ENCODE measurements around the gene PRKAA2. TPM values are rescaled to one million over a fixed set of nuclear protein-coding genes. Genes with fewer than 3 reads are reported as not detected.

The PRKAA2 gene
- total and polyA plus RNA-seq, 10 of the 15 experiments (the other 5 are each of a cell fraction or from before 2014, with no cell fraction given), result 0.01 TPM; not detected in 9

GRCh38 chr1:56631901-56632300 lies 13.2 kb upstream of the PRKAA2 start:
- CTCF ChIA-PET, result no interaction called here
- WGBS (ENCODE audit: insufficient coverage, insufficient replicate concordance, low lambda C conversion rate, missing lambda C conversion rate), result 50% methylated on average over 2 of the region's 2 CpGs
- H4K20me1 ChIP-seq (ENCODE audit: control insufficient read depth, insufficient read depth), result no peaks in the 10 kb centered on the region
- H3K4me3 ChIP-seq, result no peak overlapping the region
- H3K36me3 ChIP-seq (ENCODE audit: control insufficient read depth in 2 of 2, insufficient read depth in 2 of 2, low read length in 1 of 2), result no peaks in the 10 kb centered on the region
- H3K79me2 ChIP-seq (ENCODE audit: control insufficient read depth, insufficient read depth, low read length), result no peaks in the 10 kb centered on the region
- intact Hi-C loops (cut with micrococcal nuclease; ENCODE audit: unreplicated experiment) (no loop called here), in situ Hi-C loops (cut with MboI) (no loop called here)
- no peak overlapping the region for H3K4me2 ChIP-seq (ENCODE audit: control insufficient read depth, insufficient read depth)
- no peak overlapping the region for H2AFZ ChIP-seq (ENCODE audit: control insufficient read depth, low read depth, low read length)
- POLR2A ChIA-PET, result no interaction called here
- no peaks in the 10 kb centered on the region for H3K27me3 ChIP-seq (replicated peaks in 1 of 2; ENCODE audit: control insufficient read depth in 2 of 2, insufficient read depth in 2 of 2, low read length in 1 of 2)
- FAIRE-seq, result no peak
- H3K9me3 ChIP-seq (replicated peaks; ENCODE audit: control insufficient read depth, insufficient read depth, low read length), result no peaks in the 10 kb centered on the region
- H3K4me1 ChIP-seq (ENCODE audit: control insufficient read depth, insufficient read depth, low read length), result no peaks in the 10 kb centered on the region
- DNase-seq (ENCODE audit: low read depth, low spot score), result no peak
- H3K9ac ChIP-seq (ENCODE audit: control insufficient read depth, insufficient read depth, low read length), result no peak overlapping the region
- no peak for ATAC-seq
- RAD21 ChIA-PET (ENCODE audit: unreplicated experiment), result no interaction called here
- BruUV-seq (replicated peaks), result no TSS peak
- H3K27ac ChIP-seq (ENCODE audit: control insufficient read depth, insufficient read depth), result no peak overlapping the region
- SMC1A ChIA-PET (ENCODE audit: uncharacterized antibody, unreplicated experiment), result no interaction called here
- no peak for TF ChIP-seq ZNF24 (IDR thresholded peaks at IDR 0.05)
- TF ChIP-seq E4F1 (IDR thresholded peaks at IDR 0.05; ENCODE audit: borderline replicate concordance, partially characterized antibody), result no peak
- no peak for TF ChIP-seq ESRRA (IDR thresholded peaks at IDR 0.05; ENCODE audit: low read length)
- no peak for TF ChIP-seq RUNX3 (IDR thresholded peaks at IDR 0.05; ENCODE audit: low read length)
- TF ChIP-seq SMAD1 (IDR thresholded peaks at IDR 0.05; ENCODE audit: low read depth, partially characterized antibody), result no peak
- TF ChIP-seq NFIC (IDR thresholded peaks at IDR 0.05; ENCODE audit: low read depth, low read length), result no peak
- TF ChIP-seq FOXM1 (IDR thresholded peaks at IDR 0.05; ENCODE audit: low read depth, low read length), result no peak
- TF ChIP-seq, protein P1, sequence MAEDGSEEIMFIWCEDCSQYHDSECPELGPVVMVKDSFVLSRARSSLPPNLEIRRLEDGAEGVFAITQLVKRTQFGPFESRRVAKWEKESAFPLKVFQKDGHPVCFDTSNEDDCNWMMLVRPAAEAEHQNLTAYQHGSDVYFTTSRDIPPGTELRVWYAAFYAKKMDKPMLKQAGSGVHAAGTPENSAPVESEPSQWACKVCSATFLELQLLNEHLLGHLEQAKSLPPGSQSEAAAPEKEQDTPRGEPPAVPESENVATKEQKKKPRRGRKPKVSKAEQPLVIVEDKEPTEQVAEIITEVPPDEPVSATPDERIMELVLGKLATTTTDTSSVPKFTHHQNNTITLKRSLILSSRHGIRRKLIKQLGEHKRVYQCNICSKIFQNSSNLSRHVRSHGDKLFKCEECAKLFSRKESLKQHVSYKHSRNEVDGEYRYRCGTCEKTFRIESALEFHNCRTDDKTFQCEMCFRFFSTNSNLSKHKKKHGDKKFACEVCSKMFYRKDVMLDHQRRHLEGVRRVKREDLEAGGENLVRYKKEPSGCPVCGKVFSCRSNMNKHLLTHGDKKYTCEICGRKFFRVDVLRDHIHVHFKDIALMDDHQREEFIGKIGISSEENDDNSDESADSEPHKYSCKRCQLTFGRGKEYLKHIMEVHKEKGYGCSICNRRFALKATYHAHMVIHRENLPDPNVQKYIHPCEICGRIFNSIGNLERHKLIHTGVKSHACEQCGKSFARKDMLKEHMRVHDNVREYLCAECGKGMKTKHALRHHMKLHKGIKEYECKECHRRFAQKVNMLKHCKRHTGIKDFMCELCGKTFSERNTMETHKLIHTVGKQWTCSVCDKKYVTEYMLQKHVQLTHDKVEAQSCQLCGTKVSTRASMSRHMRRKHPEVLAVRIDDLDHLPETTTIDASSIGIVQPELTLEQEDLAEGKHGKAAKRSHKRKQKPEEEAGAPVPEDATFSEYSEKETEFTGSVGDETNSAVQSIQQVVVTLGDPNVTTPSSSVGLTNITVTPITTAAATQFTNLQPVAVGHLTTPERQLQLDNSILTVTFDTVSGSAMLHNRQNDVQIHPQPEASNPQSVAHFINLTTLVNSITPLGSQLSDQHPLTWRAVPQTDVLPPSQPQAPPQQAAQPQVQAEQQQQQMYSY (CRISPR knock-in tag; IDR thresholded peaks at IDR 0.05), result no peak
- no peak for TF ChIP-seq IKZF2 (IDR thresholded peaks at IDR 0.05)
- TF ChIP-seq E2F4 (IDR thresholded peaks at IDR 0.05; ENCODE audit: low read depth, low read length), result no peak
- TF ChIP-seq, protein P2, sequence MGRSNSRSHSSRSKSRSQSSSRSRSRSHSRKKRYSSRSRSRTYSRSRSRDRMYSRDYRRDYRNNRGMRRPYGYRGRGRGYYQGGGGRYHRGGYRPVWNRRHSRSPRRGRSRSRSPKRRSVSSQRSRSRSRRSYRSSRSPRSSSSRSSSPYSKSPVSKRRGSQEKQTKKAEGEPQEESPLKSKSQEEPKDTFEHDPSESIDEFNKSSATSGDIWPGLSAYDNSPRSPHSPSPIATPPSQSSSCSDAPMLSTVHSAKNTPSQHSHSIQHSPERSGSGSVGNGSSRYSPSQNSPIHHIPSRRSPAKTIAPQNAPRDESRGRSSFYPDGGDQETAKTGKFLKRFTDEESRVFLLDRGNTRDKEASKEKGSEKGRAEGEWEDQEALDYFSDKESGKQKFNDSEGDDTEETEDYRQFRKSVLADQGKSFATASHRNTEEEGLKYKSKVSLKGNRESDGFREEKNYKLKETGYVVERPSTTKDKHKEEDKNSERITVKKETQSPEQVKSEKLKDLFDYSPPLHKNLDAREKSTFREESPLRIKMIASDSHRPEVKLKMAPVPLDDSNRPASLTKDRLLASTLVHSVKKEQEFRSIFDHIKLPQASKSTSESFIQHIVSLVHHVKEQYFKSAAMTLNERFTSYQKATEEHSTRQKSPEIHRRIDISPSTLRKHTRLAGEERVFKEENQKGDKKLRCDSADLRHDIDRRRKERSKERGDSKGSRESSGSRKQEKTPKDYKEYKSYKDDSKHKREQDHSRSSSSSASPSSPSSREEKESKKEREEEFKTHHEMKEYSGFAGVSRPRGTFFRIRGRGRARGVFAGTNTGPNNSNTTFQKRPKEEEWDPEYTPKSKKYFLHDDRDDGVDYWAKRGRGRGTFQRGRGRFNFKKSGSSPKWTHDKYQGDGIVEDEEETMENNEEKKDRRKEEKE (IDR thresholded peaks at IDR 0.05), result no peak
- no peak for TF ChIP-seq GATAD2B (conservative IDR thresholded peaks at IDR 0.05; ENCODE audit: low read depth)
- TF ChIP-seq SRF (IDR thresholded peaks at IDR 0.05; ENCODE audit: low read depth in 2 of 2, low read length in 2 of 2), result no peak

Data from GM12878 (cell line).